MM.1S (cell line): ENCODE results near the gene HTR5A.

Source experiments
- DNase-seq: peaks from one replicate; pipeline ENCODE4 v3.0.0-alpha.2; 2015
- H2AFZ ChIP-seq: fragments of 300-600 bp; sonication (generic); 2 replicates; pipeline ENCODE4 v1.6.0; 2016; ENCODE audit warnings: antibody characterized with exemption, low read length
- H3F3A ChIP-seq: fragments of 300-600 bp; sonication (generic); 2 replicates; pipeline ENCODE4 v1.6.1; 2016; ENCODE audit warnings: mild to moderate bottlenecking, antibody characterized with exemption, low read length, moderate library complexity, mixed read lengths; ENCODE audit not compliant: insufficient read depth
- H3K27ac ChIP-seq: fragments of 300-600 bp; sonication (generic); 2 replicates; pipeline ENCODE4 v1.5.1; 2016; ENCODE audit warnings: mild to moderate bottlenecking, low read length
- H3K27me3 ChIP-seq: fragments of 300-600 bp; sonication (generic); replicated peaks from 2 replicates; pipeline ENCODE4 v1.6.0; 2016; ENCODE audit warnings: low read length; ENCODE audit not compliant: insufficient read depth
- H3K36me3 ChIP-seq: fragments of 300-600 bp; sonication (generic); replicated peaks from 2 replicates; pipeline ENCODE4 v1.6.1; 2016; ENCODE audit warnings: mild to moderate bottlenecking, low read length, mixed read lengths; ENCODE audit not compliant: insufficient read depth
- H3K4me1 ChIP-seq: fragments of 300-600 bp; sonication (generic); 2 replicates; pipeline ENCODE4 v1.6.1; 2016; ENCODE audit warnings: low read length, mixed read lengths
- H3K4me2 ChIP-seq: fragments of 300-600 bp; sonication (generic); 2 replicates; pipeline ENCODE4 v1.6.0; 2016; ENCODE audit warnings: low read depth, low read length
- H3K4me3 ChIP-seq: fragments of 300-600 bp; sonication (generic); 2 replicates; pipeline ENCODE4 v1.5.1; 2016; ENCODE audit warnings: low read length, mixed read lengths
- H3K79me2 ChIP-seq: fragments of 300-600 bp; sonication (generic); 2 replicates; pipeline ENCODE4 v1.6.1; 2016; ENCODE audit warnings: mixed run types, low read length, mixed read lengths
- H3K9ac ChIP-seq: fragments of 300-600 bp; sonication (generic); 2 replicates; pipeline ENCODE4 v1.6.1; 2016; ENCODE audit warnings: low read length, mixed read lengths
- H3K9me2 ChIP-seq: fragments of 300-600 bp; sonication (generic); replicated peaks from 2 replicates; pipeline ENCODE4 v1.6.1; 2016; ENCODE audit warnings: mild to moderate bottlenecking, low read length, mixed read lengths; ENCODE audit not compliant: insufficient read depth
- H3K9me3 ChIP-seq: fragments of 300-600 bp; sonication (generic); replicated peaks from 2 replicates; pipeline ENCODE4 v1.6.1; 2016; ENCODE audit warnings: mild to moderate bottlenecking, low read length, mixed read lengths; ENCODE audit not compliant: insufficient read depth
- H4K20me1 ChIP-seq: fragments of 300-600 bp; sonication (generic); 2 replicates; pipeline ENCODE4 v1.6.1; 2016; ENCODE audit warnings: mild to moderate bottlenecking, low read length, moderate library complexity, mixed read lengths; ENCODE audit not compliant: insufficient read depth
- EZH2 ChIP-seq: fragments of 300-600 bp; sonication (generic); optimal IDR thresholded peaks from 2 replicates; pipeline ENCODE3; 2017; ENCODE audit warnings: low read depth, mild to moderate bottlenecking, antibody characterized with exemption, low read length, mixed read lengths
- EZH2phosphoT487 ChIP-seq: fragments of 300-600 bp; sonication (generic); IDR thresholded peaks from 2 replicates; pipeline ENCODE4 v1.6.1; 2018; ENCODE audit warnings: antibody characterized with exemption, low read length
- TF ChIP-seq, protein P1 (sequence below): fragments of 300-600 bp; sonication (generic); IDR thresholded peaks from 2 replicates; pipeline ENCODE4 v1.5.1; 2016; ENCODE audit warnings: antibody characterized with exemption, low read length, mixed read lengths

The HTR5A gene

DNA sequence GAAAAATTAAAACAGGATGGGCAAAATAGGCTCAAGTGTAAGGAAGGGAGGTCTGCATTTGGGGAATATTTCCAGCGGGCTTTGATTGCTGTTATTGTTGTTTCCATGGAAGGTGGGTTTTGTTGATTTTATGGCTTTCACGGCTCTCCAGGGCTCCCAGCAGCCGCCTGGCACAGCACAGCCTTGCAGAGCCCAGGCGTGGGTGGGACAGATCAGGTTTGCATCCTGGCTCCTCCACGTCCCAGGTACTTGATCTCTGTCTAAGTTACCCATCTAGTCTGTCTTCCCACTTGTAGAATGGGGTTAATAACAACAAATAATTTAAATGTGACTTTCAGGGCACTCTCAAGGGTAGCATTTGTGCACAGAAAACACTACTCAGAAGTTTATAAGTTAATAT is 45.2 kb downstream of the HTR5A start:
- no peak overlapping the region for H2AFZ ChIP-seq
- no peak for DNase-seq
- no peaks in the 10 kb centered on the region for H3K4me1 ChIP-seq
- no peaks in the 10 kb centered on the region for H3K79me2 ChIP-seq
- no peaks in the 10 kb centered on the region for H3K9me2 ChIP-seq
- H3K27me3 ChIP-seq, result peaks cover 5% of the 10 kb centered on the region; the same call in 1 of the 2 replicates
- no peaks in the 10 kb centered on the region for H3K9me3 ChIP-seq
- H3F3A ChIP-seq, result no peaks in the 10 kb centered on the region
- no peaks in the 10 kb centered on the region for H3K36me3 ChIP-seq
- H3K4me3 ChIP-seq, result no peak overlapping the region
- TF ChIP-seq EZH2 (no peak), EZH2phosphoT487 (no peak)
- TF ChIP-seq, protein P1, sequence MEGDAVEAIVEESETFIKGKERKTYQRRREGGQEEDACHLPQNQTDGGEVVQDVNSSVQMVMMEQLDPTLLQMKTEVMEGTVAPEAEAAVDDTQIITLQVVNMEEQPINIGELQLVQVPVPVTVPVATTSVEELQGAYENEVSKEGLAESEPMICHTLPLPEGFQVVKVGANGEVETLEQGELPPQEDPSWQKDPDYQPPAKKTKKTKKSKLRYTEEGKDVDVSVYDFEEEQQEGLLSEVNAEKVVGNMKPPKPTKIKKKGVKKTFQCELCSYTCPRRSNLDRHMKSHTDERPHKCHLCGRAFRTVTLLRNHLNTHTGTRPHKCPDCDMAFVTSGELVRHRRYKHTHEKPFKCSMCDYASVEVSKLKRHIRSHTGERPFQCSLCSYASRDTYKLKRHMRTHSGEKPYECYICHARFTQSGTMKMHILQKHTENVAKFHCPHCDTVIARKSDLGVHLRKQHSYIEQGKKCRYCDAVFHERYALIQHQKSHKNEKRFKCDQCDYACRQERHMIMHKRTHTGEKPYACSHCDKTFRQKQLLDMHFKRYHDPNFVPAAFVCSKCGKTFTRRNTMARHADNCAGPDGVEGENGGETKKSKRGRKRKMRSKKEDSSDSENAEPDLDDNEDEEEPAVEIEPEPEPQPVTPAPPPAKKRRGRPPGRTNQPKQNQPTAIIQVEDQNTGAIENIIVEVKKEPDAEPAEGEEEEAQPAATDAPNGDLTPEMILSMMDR, result no peak
- no peaks in the 10 kb centered on the region for H4K20me1 ChIP-seq
- no peak overlapping the region for H3K4me2 ChIP-seq
- no peak overlapping the region for H3K27ac ChIP-seq
- H3K9ac ChIP-seq, result no peak overlapping the region

DNA sequence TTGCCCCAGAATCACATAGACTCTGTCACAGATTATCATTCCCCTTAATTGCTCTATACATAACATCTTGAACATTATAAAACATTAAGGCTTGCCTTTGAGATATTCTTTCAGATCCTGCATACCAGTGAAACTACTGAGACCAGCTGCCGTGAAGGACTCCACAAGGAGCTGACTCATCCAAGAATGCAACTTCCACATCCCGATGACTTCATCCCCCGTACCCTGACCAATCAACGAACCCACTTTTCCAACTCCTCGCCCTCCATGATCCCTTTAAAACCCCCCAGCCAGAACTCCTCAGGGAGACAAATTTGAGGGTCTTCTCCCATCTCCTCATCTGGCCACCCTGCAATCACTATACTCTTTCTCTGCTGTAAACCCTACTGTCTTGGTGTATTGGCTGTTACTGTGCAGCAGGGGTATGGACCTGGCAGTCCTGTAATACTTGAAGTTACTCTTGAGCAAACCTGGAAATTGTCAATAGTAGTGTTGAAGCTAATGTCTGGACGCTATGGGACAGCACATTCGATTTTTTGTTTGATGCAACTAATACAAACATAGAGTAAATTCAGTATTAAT is 49.8 kb downstream of the HTR5A start:
- Histone ChIP-seq H3K36me3 (no peaks in the 10 kb centered on the region), H2AFZ (no peak overlapping the region), H4K20me1 (no peaks in the 10 kb centered on the region), H3K4me2 (no peak overlapping the region), H3F3A (no peaks in the 10 kb centered on the region), H3K9me3 (no peaks in the 10 kb centered on the region), H3K79me2 (no peaks in the 10 kb centered on the region), H3K9ac (no peak overlapping the region), H3K4me3 (no peak overlapping the region), H3K4me1 (no peaks in the 10 kb centered on the region), H3K27ac (no peak overlapping the region), H3K27me3 (peaks cover 5% of the 10 kb centered on the region; the same call in 1 of the 2 replicates), H3K9me2 (no peaks in the 10 kb centered on the region)
- DNase-seq, result no peak
- TF ChIP-seq EZH2phosphoT487, result no peak

DNA sequence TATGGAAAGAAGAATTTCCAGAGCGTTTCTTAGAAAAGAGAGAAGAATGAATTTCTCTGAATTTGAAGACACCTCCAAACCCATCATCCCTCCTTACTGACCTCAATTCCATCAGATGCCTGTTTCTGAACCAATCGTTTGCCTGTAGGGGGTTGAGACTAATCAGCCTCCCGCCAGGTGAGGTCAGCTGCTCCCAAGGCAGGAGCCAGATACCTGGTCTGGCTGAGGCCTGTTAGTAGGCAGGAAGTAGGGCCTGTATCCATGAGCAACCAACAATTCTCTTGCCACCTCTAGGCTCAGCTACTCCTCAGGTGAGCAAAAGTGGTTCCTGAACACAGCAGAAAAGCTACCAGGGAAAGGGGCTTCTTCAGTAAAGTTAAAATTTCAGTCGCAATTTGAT is 50.3 kb downstream of the HTR5A start:
- Histone ChIP-seq H3K79me2 (no peaks in the 10 kb centered on the region), H3K9me2 (no peaks in the 10 kb centered on the region)
- no peak for DNase-seq

DNA sequence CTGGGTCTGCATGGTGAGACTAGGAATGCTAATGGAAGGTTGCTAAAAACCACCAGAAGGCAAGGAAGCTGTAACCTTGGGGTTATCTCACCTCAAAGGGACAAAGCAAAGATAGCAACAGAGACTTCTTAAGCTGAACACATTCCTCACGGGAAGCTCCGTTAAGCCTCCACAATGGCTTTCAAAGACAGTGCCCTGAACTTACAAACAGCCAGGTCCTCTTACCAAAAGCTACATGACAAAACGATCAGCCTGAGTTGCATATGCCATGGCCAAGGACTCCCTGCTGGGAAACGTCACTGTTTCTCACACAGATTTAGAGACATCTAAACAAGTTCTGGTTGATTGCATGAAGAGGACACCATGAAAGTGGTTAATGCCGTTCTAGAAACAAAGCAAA is 52.7 kb downstream of the HTR5A start:
- H3K36me3 ChIP-seq, result no peaks in the 10 kb centered on the region
- H3F3A ChIP-seq, result no peaks in the 10 kb centered on the region
- no peak overlapping the region for H3K4me3 ChIP-seq
- no peaks in the 10 kb centered on the region for H3K4me1 ChIP-seq
- no peaks in the 10 kb centered on the region for H3K9me3 ChIP-seq
- no peaks in the 10 kb centered on the region for H3K9me2 ChIP-seq
- no peaks in the 10 kb centered on the region for H4K20me1 ChIP-seq
- no peak for DNase-seq
- no peaks in the 10 kb centered on the region for H3K27me3 ChIP-seq
- no peak overlapping the region for H3K27ac ChIP-seq
- TF ChIP-seq EZH2 (no peak), EZH2phosphoT487 (no peak)
- TF ChIP-seq, protein P1, result no peak
- H3K4me2 ChIP-seq, result no peak overlapping the region
- H3K79me2 ChIP-seq, result no peaks in the 10 kb centered on the region
- H3K9ac ChIP-seq, result no peak overlapping the region
- H2AFZ ChIP-seq, result no peak overlapping the region

More for the DNA sequence above, 50.3 kb downstream of the HTR5A start:
- Histone ChIP-seq H3F3A (no peaks in the 10 kb centered on the region), H4K20me1 (no peaks in the 10 kb centered on the region), H3K4me2 (no peak overlapping the region), H3K27me3 (peaks cover 5% of the 10 kb centered on the region; the same call in 1 of the 2 replicates), H3K4me3 (no peak overlapping the region), H3K4me1 (no peaks in the 10 kb centered on the region), H3K9me3 (no peaks in the 10 kb centered on the region), H3K36me3 (no peaks in the 10 kb centered on the region), H2AFZ (no peak overlapping the region), H3K27ac (no peak overlapping the region), H3K9ac (no peak overlapping the region)
- no peak for TF ChIP-seq EZH2
- TF ChIP-seq, protein P1, result no peak
- TF ChIP-seq EZH2phosphoT487, result no peak
